Uterus (tissue), 2 donors: ENCODE data around the gene DSE.

Experiments
- CTCF ChIP-seq, 4 experiments: fragments of 200-600 bp in 2 of 4; fragments of 450-650 bp in 2 of 4; sonication (generic) in 2 of 4; IDR thresholded peaks; one replicate each; pipeline ENCODE4 v1.5.1; 2016 to 2019; ENCODE audit warnings: antibody characterized with exemption in 4 of 4, mild to moderate bottlenecking in 2 of 4, moderate library complexity in 1 of 4
- POLR2A ChIP-seq, 2 donors: fragments of 450-650 bp; IDR thresholded peaks; one replicate each; pipeline ENCODE4 v1.6.1; 2016; ENCODE audit warnings: antibody characterized with exemption in 2 of 2, mild to moderate bottlenecking in 1 of 2, moderate library complexity in 1 of 2

- TF ChIP-seq CTCF (IDR thresholded peaks at IDR 0.05) (no peak), POLR2A (IDR thresholded peaks at IDR 0.05) (no peak)
Observed at GRCh38 chr6:116411284-116411623, 40.5 kb downstream of the DSE start.
